Tibial artery (tissue), 4 donors: ENCODE measurements around the gene DBN1.

Experiments used
- DNase-seq, 2 donors: peaks; one replicate each; pipeline ENCODE4 v3.0.0-alpha.2; 2019
- H3K27ac ChIP-seq, 2 donors: fragments of 200-600 bp; sonication (generic) in 1 of 2; 1 replicate in 1 of 2; 2 replicates in 1 of 2; pipeline ENCODE4 v1.5.1; 2018 to 2019; ENCODE audit warnings: mild to moderate bottlenecking in 1 of 2
- H3K27me3 ChIP-seq, 2 donors: fragments of 200-600 bp; sonication (generic) in 1 of 2; one replicate each; pipeline versions ENCODE4 v1.5.1 to v1.6.0; 2016 to 2019
- H3K36me3 ChIP-seq, 3 donors: fragments of 200-600 bp; sonication (generic) in 2 of 3; one replicate each; pipeline ENCODE4 v1.5.1; 2016 to 2019; ENCODE audit warnings: mild to moderate bottlenecking in 2 of 3
- H3K4me1 ChIP-seq, 4 donors: fragments of 200-600 bp; sonication (generic) in 2 of 4; 1 replicate in 3 of 4; 2 replicates in 1 of 4; pipeline ENCODE4 v1.5.1; 2016 to 2019
- H3K4me3 ChIP-seq, 2 donors: fragments of 200-600 bp; sonication (generic) in 1 of 2; 1 replicate in 1 of 2; 2 replicates in 1 of 2; pipeline ENCODE4 v1.5.1; 2018 to 2019; ENCODE audit warnings: mild to moderate bottlenecking in 2 of 2
- H3K9me3 ChIP-seq, 3 donors: fragments of 200-600 bp; sonication (generic) in 1 of 3; one replicate each; pipeline ENCODE4 v1.5.1; 2016 to 2019
- CTCF ChIP-seq, 2 experiments: fragments of 200-600 bp in 1 of 2; fragments of 450-650 bp in 1 of 2; IDR thresholded peaks; one replicate each; pipeline ENCODE4 v1.5.1; 2017 to 2019; ENCODE audit warnings: antibody characterized with exemption in 2 of 2, mild to moderate bottlenecking in 1 of 2, moderate library complexity in 1 of 2
- intact Hi-C: fragments of 100-400 bp; cut with DNase I; formaldehyde crosslinking; loops from one replicate; pipeline ENCODE4 v1.15.0; 2023; ENCODE audit warnings: low total_unique reads

DBN1 gene

DNA sequence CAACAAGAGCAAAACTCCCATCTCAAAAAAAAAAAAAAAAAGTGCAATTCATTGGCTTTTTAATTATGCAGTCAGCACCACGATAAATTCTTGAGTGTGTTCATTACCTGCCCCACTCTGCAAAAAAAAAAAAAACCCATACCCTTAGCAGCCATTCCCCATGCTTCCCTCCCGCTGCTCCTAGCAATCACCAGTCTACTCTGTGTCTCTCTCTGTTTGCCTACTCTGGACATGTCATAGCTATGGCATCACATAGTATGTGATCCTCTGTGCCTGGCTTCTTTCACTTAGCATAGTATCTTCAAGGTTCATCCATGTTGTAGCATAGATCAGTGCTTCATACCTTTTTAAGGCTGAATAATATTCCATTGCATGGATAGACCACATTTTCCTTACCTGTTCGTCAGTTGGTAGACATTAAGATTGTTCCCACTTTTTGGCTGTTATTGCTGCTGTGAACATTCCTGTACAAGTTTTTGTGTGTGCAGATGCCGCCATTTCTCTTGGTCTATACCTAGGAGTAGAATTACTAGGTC, 33.8 kb downstream of the DBN1 start:
- Histone ChIP-seq H3K4me1 (no peaks in the 10 kb centered on the region), H3K36me3 (peaks cover 28 to 84% (median 42%) of the 10 kb centered on the region in 3 donors), H3K4me3 (no peak overlapping the region), H3K9me3 (no peaks in the 10 kb centered on the region), H3K27ac (no peak overlapping the region), H3K27me3 (no peaks in the 10 kb centered on the region)
- TF ChIP-seq CTCF (IDR thresholded peaks at IDR 0.05) = no peak
- intact Hi-C loops = no loop called here
- DNase-seq = no peak

DNA sequence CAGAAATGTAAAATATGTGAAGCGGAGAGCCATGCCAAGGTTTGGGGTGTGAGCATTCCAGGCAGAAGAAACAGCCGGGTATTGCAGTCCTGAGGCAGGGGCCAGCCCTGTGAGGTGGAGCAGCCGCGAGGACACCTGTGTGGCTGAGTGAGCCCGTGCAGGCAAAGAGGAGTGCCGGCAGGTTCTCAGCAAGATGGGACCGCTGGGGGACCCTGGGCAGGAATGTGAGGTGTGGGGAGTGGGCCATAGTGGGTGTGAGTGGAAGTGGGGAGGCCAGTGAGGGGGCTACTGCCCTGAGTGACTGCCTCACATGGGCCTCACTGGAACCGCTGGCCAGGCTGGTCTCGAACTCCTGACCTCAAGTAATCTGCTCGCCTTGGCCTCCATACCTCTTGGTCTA, 35.0 kb downstream of the DBN1 start:
- no peak for TF ChIP-seq CTCF (IDR thresholded peaks at IDR 0.05)
- no peak for DNase-seq
- Histone ChIP-seq H3K4me1 (no peaks in the 10 kb centered on the region), H3K9me3 (no peaks in the 10 kb centered on the region), H3K27ac (no peak overlapping the region), H3K36me3 (peaks cover 39 to 95% (median 53%) of the 10 kb centered on the region in 3 donors), H3K4me3 (no peak overlapping the region), H3K27me3 (no peaks in the 10 kb centered on the region)
- intact Hi-C loops = no loop called here

DNA sequence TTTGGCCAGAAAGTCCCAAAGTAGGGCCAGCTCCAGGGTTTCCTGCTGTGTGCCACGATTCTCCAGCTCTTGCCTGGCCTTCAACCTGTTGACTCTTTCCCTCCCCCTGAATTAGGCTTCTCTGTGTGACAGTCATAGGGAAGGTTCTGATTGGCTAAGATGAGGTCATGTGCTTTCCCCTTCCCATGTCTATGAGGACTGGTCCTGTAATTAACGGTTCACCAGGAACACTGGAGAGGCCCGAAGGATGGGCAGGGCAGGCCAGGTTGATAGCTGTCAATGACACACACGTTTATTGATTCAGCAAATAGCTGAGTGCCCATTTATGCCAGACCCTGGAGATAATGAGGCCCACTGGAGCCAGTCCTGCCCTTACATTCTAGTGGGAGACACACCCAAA, 35.8 kb downstream of the DBN1 start:
- TF ChIP-seq CTCF (IDR thresholded peaks at IDR 0.05) = no peak
- peaks cover 48 to 96% (median 61%) of the 10 kb centered on the region in 3 donors for H3K36me3 ChIP-seq
- H3K4me3 ChIP-seq = no peak overlapping the region
- H3K27me3 ChIP-seq = no peaks in the 10 kb centered on the region
- intact Hi-C loops = no loop called here
- H3K27ac ChIP-seq = no peak overlapping the region
- no peaks in the 10 kb centered on the region for H3K9me3 ChIP-seq
- H3K4me1 ChIP-seq = no peaks in the 10 kb centered on the region
- no peak for DNase-seq

GRCh38 chr5:177435847-177436536, 37.4 kb downstream of the DBN1 start:
- Histone ChIP-seq H3K27ac (no peak overlapping the region), H3K4me3 (no peak overlapping the region), H3K4me1 (no peaks in the 10 kb centered on the region), H3K9me3 (no peaks in the 10 kb centered on the region), H3K27me3 (no peaks in the 10 kb centered on the region), H3K36me3 (peaks cover 52 to 96% (median 63%) of the 10 kb centered on the region in 3 donors)
- no peak for TF ChIP-seq CTCF (IDR thresholded peaks at IDR 0.05)
- no peak for DNase-seq
- intact Hi-C loops = no loop called here

DNA sequence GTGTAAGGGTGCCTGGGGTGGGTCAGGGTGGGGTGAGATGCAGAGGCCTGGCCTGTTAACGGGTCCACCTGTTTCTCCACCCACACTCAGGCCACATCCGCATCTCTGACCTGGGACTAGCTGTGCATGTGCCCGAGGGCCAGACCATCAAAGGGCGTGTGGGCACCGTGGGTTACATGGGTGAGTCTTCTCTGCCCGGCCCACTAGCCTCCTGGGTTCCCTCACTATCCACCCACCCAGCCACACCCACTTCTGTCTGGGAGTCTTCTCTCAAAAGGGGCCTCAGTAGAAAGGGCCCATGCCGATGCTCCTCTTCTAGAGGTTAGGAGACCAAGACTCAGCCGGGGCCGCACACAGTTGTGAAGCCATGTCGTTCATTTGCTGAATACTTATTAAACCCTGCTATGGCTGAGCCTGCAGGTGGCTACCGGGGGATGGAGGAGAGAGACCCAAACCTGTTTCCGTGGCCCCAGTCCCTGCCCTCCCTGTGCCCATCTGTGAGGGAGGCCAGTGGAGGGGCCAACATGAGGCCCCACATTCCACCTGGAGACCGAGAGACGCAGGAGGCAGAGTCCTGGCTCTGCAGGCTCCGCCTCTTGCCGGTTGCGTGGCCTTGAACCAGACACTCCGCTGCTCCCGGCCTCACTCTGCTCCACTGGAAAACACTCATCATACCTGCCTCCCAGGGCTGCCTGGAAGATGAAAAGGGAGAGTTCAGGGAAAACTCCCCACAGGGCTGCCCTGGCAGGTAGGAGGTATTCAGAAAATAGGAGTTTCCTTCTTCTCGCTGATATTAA, 38.3 kb downstream of the DBN1 start:
- H3K36me3 ChIP-seq = peaks cover 49 to 96% (median 62%) of the 10 kb centered on the region in 3 donors
- H3K27me3 ChIP-seq = no peaks in the 10 kb centered on the region
- H3K27ac ChIP-seq = no peak overlapping the region
- no peak for DNase-seq
- H3K4me3 ChIP-seq = no peak overlapping the region
- intact Hi-C loops = no loop called here
- H3K9me3 ChIP-seq = no peaks in the 10 kb centered on the region
- no peak for TF ChIP-seq CTCF (IDR thresholded peaks at IDR 0.05)
- peaks cover 0 to 5% (median 0%) of the 10 kb centered on the region in 4 donors for H3K4me1 ChIP-seq
